Breast epithelium (tissue), 3 donors: ENCODE measurements around the gene TPT1.
"Not testable (repeated sequence)": the region's sequence is repeated elsewhere in the genome, so short reads cannot be mapped to it uniquely, and the experiment has no call there.

Experiments used
- CTCF ChIP-seq, 3 donors: fragments of 450-650 bp; IDR thresholded peaks; one replicate each; pipeline ENCODE4 v1.5.1; 2016 to 2017; ENCODE audit warnings: antibody characterized with exemption in 3 of 3, mild to moderate bottlenecking in 3 of 3, moderate library complexity in 3 of 3
- POLR2A ChIP-seq: fragments of 450-650 bp; IDR thresholded peaks from one replicate; pipeline ENCODE4 v1.6.1; 2016; ENCODE audit warnings: antibody characterized with exemption, mild to moderate bottlenecking, moderate library complexity

DNA sequence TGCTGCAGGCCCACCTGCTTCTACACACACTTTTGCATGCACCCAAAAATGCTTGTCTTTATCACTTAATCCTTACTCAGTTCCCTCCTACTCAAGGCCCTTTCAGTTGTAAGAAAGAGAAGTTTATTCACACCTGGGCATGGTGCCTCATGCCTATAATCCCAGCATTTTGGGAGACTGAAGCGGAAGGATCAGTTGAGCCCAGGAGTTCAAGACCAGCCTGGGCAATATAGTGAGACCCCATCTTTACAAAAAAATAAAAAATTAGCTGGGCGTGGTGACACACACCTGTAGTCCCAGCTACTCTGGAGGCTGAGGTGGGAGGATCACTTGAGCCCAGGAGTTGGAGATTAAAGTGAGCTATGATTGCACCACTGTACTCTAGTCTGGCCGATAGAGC, 42.4 kb downstream of the TPT1 start:
- TF ChIP-seq CTCF (IDR thresholded peaks at IDR 0.05); POLR2A: not testable (repeated sequence)
